NB4 (cell line): ENCODE data around the gene NET1.

Experiments
- DNase-seq: peaks from one replicate; pipeline ENCODE4 v3.0.0; 2010; ENCODE audit warnings: low read depth
- H3K4me3 ChIP-seq: one replicate; pipeline ENCODE4 v1.5.1; 2011; ENCODE audit warnings: mild to moderate bottlenecking, low read depth, low read length, moderate library complexity
- CTCF ChIP-seq: IDR thresholded peaks from one replicate; pipeline ENCODE4 v1.5.1; 2012; ENCODE audit warnings: low read depth, low read length
- MAX ChIP-seq: IDR thresholded peaks from 2 replicates; pipeline ENCODE4 v1.6.1; 2011; ENCODE audit warnings: low read depth, low read length
- MYC ChIP-seq: IDR thresholded peaks from 2 replicates; pipeline ENCODE4 v1.6.1; 2011; ENCODE audit warnings: low read depth, low read length
- POLR2A ChIP-seq: IDR thresholded peaks from 2 replicates; pipeline ENCODE4 v1.6.1; 2011; ENCODE audit warnings: mild to moderate bottlenecking; ENCODE audit not compliant: insufficient read length; ENCODE audit errors: extremely low read depth

The NET1 gene

DNA sequence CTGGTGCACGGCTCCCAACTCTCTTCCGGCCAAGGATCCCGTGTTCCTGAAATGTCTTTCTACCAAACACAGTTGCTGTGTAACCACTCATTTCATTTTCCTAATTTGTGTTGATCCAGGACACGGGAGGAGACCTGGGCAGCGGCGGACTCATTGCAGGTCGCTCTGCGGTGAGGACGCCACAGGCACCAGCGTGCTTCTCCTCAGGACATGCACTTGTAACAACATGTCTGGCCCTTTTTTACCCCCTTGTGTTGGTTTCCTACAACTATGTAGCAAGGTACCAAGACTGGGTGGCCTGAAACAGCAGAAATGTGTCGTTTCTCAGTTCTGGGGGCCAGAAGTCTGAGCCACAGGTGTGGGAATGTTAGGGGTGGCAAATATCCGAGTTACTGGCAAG, 68.8 kb downstream of the NET1 start:
- no peak for TF ChIP-seq CTCF
- no peak for TF ChIP-seq MAX
- TF ChIP-seq MYC = no peak
- TF ChIP-seq POLR2A = no peak
- DNase-seq = no peak
- no peak overlapping the region for H3K4me3 ChIP-seq

- no peak for TF ChIP-seq CTCF
- no peak for TF ChIP-seq MAX
- TF ChIP-seq POLR2A = no peak
- TF ChIP-seq MYC = no peak
- H3K4me3 ChIP-seq = no peak overlapping the region
- DNase-seq = no peak
Measured at GRCh38 chr10:5482016-5482415, 69.7 kb downstream of the NET1 start.

DNA sequence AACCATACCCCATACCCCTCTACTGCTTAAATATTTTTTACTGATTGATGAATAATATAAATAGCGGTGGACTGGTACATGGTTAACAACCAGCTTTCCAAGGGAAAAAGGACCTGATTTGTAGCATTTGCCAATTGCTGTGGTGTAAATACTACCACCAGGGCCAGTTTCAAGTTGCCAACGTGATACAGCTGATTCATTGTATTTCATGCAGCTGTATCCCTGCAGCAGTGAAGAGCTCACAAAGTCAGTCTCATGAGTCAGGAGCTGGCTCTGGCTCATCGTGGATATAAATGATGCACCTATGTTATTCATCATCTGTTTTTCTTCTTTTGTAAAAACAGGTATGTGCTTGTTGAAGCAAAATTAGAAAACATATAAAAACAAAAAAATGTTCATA, 71.8 kb downstream of the NET1 start:
- TF ChIP-seq POLR2A (no peak), CTCF (no peak), MAX (no peak), MYC (no peak)
- DNase-seq = no peak
- H3K4me3 ChIP-seq = no peak overlapping the region

DNA sequence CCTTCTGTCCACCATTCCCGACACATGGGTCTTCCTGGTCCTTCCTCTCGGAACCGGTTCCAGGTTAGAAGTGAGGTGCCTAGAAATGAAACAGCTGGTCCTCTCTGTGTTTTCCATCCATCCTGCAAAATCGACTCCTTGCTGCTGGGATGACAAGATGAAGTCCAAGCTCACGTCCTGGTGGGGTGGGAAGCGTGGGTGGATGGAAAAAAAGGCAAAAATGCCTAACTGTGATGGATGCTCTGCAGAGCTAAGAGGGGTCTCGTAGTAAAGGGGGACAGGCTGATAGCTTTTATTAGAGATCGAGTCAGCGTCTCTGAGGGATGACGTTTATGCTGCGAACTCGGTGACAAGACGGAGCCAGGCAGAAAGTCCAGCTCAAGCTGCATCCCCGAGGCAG, 72.9 kb downstream of the NET1 start:
- H3K4me3 ChIP-seq = no peak overlapping the region
- TF ChIP-seq MYC (no peak), POLR2A (no peak), CTCF (no peak), MAX (no peak)
- DNase-seq = no peak

- no peak overlapping the region for H3K4me3 ChIP-seq
- TF ChIP-seq MYC (no peak), POLR2A (no peak), CTCF (no peak), MAX (no peak)
- DNase-seq = no peak
Measured at GRCh38 chr10:5485948-5486852, 73.8 kb downstream of the NET1 start.

DNA sequence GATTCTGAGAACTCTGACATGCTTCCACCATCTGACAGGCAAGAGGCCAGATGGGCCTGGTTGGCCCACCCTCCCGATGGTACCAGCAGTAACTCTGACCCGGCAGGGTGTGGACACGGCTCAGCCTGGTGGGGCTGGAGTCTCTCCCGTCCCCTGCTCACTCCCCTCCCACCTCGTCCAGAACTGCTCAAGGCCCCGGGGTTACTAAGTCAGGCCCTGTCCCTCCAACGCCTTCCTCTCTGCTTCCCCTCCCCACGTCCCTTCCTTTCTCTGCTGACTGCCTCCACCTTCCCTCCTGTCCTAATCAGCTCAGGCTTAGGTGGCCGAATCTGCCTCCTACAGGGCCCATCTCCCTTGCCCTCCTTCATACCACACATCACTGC, 74.5 kb downstream of the NET1 start:
- no peak overlapping the region for H3K4me3 ChIP-seq
- no peak for TF ChIP-seq CTCF
- TF ChIP-seq MYC = no peak
- no peak for TF ChIP-seq POLR2A
- TF ChIP-seq MAX = no peak
- no peak for DNase-seq
